Mammary epithelial cell (primary cell): ENCODE data around the gene MSRB3.

ENCODE experiments used
- EZH2 ChIP-seq: IDR thresholded peaks from 2 replicates; pipeline ENCODE4 v1.6.1; 2012; ENCODE audit warnings: low read length, inconsistent platforms, borderline replicate concordance
- TF ChIP-seq, protein P1 (sequence below), 2 donors: IDR thresholded peaks in 1 of 2; conservative IDR thresholded peaks in 1 of 2; 2 replicates each; pipeline ENCODE4 v1.5.1; 2011 to 2012; ENCODE audit warnings: inconsistent platforms in 2 of 2, low read length in 2 of 2, mild to moderate bottlenecking in 2 of 2, control low read depth in 1 of 2, low read depth in 1 of 2; ENCODE audit not compliant: insufficient read depth in 1 of 2; ENCODE audit errors: extremely low read depth in 1 of 2

DNA sequence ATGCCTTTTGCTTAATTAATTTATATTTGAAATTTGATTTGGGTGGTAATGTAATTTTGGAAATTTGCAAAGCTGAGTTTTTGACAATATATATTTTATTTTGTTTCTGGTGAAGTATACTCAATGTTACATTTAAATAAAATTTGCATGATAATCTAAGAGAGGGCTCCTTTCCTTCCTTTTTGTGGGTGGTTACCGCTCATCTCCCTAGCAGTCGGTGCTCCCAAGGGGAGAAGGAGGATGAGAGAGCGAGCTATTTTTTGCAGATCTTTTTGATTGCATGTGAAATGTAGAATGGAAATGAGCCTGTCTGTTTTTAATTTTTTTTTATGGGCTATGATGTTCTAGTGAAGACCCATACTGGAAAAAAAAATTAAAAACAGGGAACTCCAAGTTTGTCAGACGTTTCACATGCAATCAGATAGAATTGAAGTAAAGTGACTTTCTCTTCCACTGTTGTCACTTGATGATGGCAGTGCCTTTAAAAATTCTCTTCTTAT is 39.8 kb downstream of the MSRB3 start:
- TF ChIP-seq, protein P1, sequence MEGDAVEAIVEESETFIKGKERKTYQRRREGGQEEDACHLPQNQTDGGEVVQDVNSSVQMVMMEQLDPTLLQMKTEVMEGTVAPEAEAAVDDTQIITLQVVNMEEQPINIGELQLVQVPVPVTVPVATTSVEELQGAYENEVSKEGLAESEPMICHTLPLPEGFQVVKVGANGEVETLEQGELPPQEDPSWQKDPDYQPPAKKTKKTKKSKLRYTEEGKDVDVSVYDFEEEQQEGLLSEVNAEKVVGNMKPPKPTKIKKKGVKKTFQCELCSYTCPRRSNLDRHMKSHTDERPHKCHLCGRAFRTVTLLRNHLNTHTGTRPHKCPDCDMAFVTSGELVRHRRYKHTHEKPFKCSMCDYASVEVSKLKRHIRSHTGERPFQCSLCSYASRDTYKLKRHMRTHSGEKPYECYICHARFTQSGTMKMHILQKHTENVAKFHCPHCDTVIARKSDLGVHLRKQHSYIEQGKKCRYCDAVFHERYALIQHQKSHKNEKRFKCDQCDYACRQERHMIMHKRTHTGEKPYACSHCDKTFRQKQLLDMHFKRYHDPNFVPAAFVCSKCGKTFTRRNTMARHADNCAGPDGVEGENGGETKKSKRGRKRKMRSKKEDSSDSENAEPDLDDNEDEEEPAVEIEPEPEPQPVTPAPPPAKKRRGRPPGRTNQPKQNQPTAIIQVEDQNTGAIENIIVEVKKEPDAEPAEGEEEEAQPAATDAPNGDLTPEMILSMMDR (conservative IDR thresholded peaks at IDR 0.05 in 1 of 2, IDR thresholded peaks at IDR 0.05 in 1 of 2; ENCODE audit: extremely low read depth in 1 of 2, insufficient read depth in 1 of 2, low read depth in 1 of 2, low read length in 2 of 2): no peak
- TF ChIP-seq EZH2: no peak
